IPS-20b (cell line): ENCODE data around the gene SMAD5.

ENCODE experiments used
- H3K27ac ChIP-seq: one replicate; pipeline ENCODE4 v1.5.1; 2013; ENCODE audit warnings: low read length
- H3K27me3 ChIP-seq: 2 replicates; pipeline ENCODE4 v1.6.1; 2013; ENCODE audit warnings: mild to moderate bottlenecking, low read length, inconsistent platforms; ENCODE audit not compliant: insufficient read depth
- H3K36me3 ChIP-seq: 2 replicates; pipeline ENCODE4 v1.6.1; 2013; ENCODE audit warnings: low read depth, mild to moderate bottlenecking, inconsistent platforms, low read length, moderate library complexity; ENCODE audit not compliant: insufficient read depth
- H3K4me1 ChIP-seq: 2 replicates; pipeline ENCODE4 v1.6.1; 2013; ENCODE audit warnings: mild to moderate bottlenecking, control low read depth, inconsistent platforms, low read length, moderate library complexity; ENCODE audit not compliant: insufficient read depth
- H3K4me3 ChIP-seq: 2 replicates; pipeline ENCODE4 v1.5.1; 2013; ENCODE audit warnings: mild to moderate bottlenecking, low read length, inconsistent platforms
- H3K9ac ChIP-seq: 2 replicates; pipeline ENCODE4 v1.6.1; 2013; ENCODE audit warnings: low read depth, mild to moderate bottlenecking, inconsistent platforms, low read length, moderate library complexity
- H3K9me3 ChIP-seq: 2 replicates; pipeline ENCODE4 v1.6.1; 2013; ENCODE audit warnings: mild to moderate bottlenecking, low read depth, low read length, inconsistent platforms; ENCODE audit not compliant: insufficient read depth

The SMAD5 gene

DNA sequence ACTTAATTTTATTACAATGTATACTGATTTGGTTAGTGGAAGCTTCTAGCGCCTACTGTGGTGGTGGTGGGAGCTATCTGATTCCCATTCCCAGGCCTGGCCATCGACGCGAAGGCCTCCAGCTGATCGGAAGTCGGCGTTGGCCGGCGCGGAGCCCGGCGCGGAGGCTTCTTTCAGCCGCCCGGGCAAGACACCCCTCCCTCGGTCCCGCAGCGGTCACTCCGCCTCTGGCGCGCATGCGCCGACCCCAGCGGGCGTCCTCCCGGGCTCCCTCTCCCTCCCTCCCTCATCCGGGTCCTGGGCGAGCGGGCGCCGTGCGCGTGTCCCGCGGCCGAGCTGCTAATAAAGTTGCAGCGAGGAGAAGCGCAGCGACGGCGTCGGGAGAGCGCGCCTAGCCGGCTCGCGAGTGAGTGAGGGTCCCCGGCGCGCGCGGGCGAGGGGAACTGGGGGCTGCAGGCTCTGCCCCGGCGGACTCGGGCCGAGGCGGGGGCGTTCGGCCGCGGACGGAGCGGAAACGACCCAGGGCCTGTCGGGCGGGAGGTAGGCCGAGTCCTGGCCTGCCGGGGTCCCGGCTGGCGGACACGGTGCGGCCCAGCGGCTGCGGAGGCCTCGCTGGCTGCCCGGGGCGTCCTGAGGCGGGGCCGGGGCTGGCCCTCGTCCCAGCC, at the start of gene SMAD5:
Gene SMAD5 (plus strand): TSS at position 289 of the 665 bp plus-strand sequence. CDS start 20,916 bp downstream, outside the sequence.
- no peak within 1 kb of the TSS for H3K27ac ChIP-seq
- peaks cover 11% of the 10 kb centered on the region for H3K4me1 ChIP-seq
- H3K36me3 ChIP-seq: no peaks in the 10 kb centered on the region
- H3K9me3 ChIP-seq: no peaks in the 10 kb centered on the region
- peak within 1 kb of the TSS; percentile 88 for H3K9ac ChIP-seq
- H3K27me3 ChIP-seq: peaks cover 10% of the 10 kb centered on the region; the same call in 1 of the 2 replicates
- H3K4me3 ChIP-seq: peak within 1 kb of the TSS; percentile 78

DNA sequence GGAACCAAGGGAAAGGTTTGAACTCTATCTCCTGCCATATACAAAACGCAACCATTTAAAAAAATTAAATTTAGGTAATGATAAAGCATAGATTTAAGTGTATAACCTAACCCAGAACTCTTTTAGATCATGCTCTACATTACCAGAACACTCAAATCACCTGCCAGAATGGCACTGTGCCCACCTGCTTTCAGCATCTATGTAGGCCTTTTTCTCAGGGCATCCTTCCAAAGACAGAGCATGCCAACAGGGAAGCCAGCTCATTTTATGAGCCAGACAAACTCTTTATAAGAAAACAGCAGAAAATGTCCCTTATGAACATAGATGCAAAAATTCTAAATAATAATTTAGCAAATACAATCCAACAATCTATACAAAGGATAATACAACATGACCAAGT, 47.9 kb upstream of the SMAD5 start:
- no peaks in the 10 kb centered on the region for H3K36me3 ChIP-seq
- H3K9me3 ChIP-seq: no peaks in the 10 kb centered on the region

DNA sequence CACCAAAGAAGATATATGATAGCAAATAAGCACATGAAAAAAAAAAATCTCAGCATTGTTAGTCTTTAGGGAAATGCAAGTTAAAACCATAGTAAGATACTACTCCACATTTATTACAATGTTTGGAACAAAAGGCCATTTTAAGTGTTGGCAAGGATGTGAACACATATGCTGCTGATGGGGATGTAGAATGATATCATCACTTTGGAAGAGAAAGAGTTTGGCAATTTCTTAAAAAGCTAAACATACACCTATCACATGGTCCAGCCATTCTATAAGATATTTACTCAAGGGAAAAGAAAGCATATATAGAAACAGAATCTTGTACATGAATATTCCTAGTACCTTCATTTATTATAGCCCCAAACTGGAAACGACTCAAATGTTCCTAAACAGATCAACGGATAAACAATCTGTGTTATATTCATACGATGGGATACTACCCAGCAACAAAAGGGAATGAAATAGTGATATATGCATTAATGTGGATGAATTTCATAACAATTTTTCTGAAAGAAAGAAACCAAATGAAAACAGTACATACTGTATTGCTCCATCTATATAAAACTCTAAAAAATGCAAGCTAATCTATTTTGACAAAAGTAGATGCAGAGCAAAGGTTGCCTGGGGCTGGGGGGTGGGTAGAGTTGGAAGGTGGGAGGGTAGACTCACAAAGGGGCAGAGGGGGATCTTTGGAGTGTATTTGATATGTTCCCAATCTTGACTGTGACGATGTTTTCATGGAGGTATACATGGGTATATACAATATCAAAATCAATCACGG, 45.7 kb upstream of the SMAD5 start:
- Histone ChIP-seq H3K36me3 (no peaks in the 10 kb centered on the region), H3K4me1 (no peaks in the 10 kb centered on the region), H3K4me3 (no peak overlapping the region), H3K27me3 (no peaks in the 10 kb centered on the region), H3K27ac (no peak overlapping the region), H3K9ac (no peak overlapping the region), H3K9me3 (no peaks in the 10 kb centered on the region)

More for the DNA sequence above, 47.9 kb upstream of the SMAD5 start:
- H3K4me3 ChIP-seq: no peak overlapping the region
- no peak overlapping the region for H3K9ac ChIP-seq
- H3K4me1 ChIP-seq: no peaks in the 10 kb centered on the region
- H3K27ac ChIP-seq: no peak overlapping the region
- H3K27me3 ChIP-seq: no peaks in the 10 kb centered on the region

DNA sequence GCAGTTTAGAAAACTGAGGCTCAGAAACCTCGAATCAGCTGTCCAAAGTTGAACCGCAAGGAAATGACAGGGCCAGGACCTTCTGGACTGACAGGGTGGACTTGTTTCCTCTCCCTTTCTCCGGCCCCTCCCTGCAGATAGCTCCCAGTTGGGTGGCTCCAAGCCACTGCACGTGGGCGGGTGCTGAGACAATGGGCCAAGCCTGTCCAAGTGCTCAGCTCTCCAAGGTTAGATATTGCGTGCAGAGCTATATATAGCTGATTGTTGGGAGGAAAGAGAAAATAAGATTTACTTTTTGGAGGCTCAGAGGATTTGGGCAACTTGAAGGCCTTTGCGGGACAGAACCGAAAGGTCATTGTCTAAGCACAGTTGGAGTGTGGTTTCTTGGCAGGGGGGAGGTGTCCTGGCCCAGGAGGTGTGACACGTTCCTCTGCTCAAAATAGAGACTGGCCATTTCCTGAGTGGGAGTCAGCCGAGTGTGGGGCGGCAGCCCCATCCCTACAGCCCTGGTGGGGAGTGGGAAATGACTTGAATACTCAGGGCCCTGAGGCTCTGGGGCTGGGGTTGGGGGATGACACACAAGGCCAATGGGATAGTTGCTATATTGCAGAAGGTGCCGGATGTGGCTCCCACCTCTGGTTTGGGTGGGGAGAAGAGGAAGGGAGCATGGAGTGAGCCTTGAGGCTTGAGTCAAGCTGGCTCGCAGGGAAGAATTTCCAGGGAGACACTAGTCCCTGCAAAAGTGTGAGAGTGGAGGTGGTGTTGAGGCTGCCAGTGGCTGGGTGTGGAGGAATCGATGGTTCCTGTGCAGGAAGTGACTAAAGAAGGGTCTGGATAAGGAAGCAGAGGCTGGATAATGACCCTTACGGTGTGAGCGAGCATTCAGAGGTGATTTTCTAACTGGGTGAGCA, 44.4 kb upstream of the SMAD5 start:
- H3K9me3 ChIP-seq: no peaks in the 10 kb centered on the region
- no peaks in the 10 kb centered on the region for H3K36me3 ChIP-seq
- H3K27ac ChIP-seq: no peak overlapping the region
- H3K27me3 ChIP-seq: no peaks in the 10 kb centered on the region
- H3K4me3 ChIP-seq: no peak overlapping the region
- no peak overlapping the region for H3K9ac ChIP-seq
- H3K4me1 ChIP-seq: no peaks in the 10 kb centered on the region

DNA sequence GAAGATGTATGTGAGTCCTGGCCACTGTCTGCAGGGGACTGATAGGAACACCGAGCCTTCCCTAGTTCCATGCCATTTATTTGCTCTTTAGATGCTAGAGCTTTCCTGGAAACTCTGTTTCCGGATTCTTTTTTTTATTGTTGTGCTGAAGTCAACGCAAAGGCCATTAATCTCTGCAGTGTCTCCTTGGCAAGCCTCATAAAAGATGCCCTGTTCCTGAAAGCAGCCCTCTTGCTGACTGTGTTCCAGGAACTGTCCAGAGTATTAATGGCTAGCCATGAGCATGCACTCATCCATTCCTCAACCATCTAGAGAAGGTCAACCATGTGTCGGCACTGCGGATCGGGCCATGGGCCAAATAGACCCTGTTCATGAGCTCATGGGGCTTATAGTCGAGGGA, 42.9 kb upstream of the SMAD5 start:
- H3K27me3 ChIP-seq: no peaks in the 10 kb centered on the region
- no peak overlapping the region for H3K27ac ChIP-seq
- no peak overlapping the region for H3K4me3 ChIP-seq
- no peaks in the 10 kb centered on the region for H3K9me3 ChIP-seq
- H3K36me3 ChIP-seq: no peaks in the 10 kb centered on the region
- no peak overlapping the region for H3K9ac ChIP-seq
- H3K4me1 ChIP-seq: no peaks in the 10 kb centered on the region

DNA sequence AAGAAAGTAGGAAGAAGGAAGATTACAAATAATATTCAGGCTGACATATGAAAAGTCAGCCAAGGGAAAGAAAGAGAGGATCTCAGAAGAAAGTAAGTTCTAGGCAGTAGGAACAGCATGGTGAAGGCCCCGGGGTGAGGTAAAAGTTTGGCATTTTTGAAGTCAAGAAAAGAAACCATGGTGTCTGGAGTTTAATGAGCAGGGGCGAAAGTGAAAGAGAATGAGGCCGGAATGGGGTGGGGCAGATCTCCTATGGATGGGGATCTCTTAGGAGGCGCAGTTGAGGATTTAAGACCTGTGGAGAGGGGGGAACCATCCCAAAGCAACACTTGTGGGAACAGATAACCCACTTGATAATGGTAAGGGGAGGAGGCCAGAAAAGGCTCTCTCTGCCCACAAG, 42.3 kb upstream of the SMAD5 start:
- H3K27me3 ChIP-seq: no peaks in the 10 kb centered on the region
- H3K9ac ChIP-seq: no peak overlapping the region
- H3K4me1 ChIP-seq: no peaks in the 10 kb centered on the region
- no peaks in the 10 kb centered on the region for H3K9me3 ChIP-seq
- no peak overlapping the region for H3K4me3 ChIP-seq
- H3K36me3 ChIP-seq: no peaks in the 10 kb centered on the region
- H3K27ac ChIP-seq: no peak overlapping the region

DNA sequence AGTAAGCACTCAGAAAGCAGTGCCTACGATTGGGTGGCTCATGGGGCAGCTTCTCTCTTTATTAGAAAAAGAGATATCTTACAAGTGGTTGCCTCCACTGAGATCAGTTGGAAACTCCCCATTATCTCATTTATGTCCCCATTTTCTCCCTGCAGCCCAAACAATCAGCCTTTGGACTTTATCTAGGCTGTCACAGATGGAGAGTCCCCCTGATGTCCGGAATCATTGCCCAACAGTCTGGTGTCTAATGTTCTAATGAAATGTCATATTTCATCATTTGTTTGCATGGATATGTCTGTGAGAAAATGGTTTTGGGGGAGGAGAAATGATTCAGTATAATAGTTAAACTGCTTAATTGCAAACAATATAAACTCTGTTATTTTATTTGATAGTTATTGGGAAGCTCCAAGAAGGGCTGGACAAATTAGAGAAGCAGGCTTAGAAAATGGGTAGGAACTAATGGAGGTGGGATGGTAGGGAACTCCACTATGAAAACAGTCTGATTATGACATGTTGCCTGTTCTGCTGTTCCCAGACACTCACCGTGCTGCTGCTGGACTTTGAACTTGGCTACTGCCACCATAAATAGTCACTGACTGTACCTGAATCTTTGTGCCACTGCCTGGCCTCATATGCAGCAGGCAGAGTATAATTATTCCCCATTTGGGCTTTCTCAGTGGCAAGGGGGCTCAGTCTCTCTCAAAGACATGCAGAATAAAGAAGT, 38.3 kb upstream of the SMAD5 start:
- Histone ChIP-seq H3K9me3 (no peaks in the 10 kb centered on the region), H3K36me3 (no peaks in the 10 kb centered on the region), H3K27ac (no peak overlapping the region), H3K4me1 (peaks cover 11% of the 10 kb centered on the region), H3K9ac (no peak overlapping the region), H3K4me3 (no peak overlapping the region), H3K27me3 (no peaks in the 10 kb centered on the region)

DNA sequence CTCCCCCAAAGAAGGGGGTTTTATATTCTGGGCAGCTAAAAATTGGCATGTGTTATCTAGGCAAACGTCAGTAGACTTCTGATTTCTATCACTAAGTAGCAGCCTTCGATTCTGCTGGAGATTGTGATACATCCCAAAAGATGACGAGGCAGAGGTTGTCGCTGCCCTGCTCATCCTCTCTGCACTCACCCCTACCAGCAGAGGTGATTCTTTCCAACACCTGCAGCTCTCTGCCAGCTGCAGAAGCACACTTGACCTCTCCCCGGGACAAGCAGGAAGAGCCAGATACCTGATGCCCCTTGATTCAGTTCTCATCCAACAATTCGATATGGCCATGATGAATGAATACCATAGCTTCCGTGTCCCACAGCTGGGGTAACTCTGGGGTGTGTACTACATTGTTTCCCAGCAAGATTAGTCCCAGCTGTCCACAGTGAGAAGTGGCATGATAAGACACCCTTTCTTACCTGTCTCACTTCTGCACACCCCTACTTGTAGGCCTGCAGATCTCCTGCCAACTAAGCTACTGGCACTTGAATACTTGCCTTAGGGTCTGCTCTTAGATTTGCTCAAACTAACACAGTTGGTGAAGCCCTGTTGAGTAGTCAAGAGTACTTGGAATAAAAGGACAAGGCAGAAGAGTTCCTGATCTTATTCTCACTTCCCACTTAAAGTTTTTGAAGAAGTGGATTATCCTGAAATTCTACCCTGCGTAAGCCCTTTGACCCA, 37.6 kb upstream of the SMAD5 start:
- Histone ChIP-seq H3K4me1 (peaks cover 11% of the 10 kb centered on the region), H3K9ac (no peak overlapping the region), H3K9me3 (no peaks in the 10 kb centered on the region), H3K4me3 (no peak overlapping the region), H3K36me3 (no peaks in the 10 kb centered on the region), H3K27me3 (no peaks in the 10 kb centered on the region), H3K27ac (no peak overlapping the region)

DNA sequence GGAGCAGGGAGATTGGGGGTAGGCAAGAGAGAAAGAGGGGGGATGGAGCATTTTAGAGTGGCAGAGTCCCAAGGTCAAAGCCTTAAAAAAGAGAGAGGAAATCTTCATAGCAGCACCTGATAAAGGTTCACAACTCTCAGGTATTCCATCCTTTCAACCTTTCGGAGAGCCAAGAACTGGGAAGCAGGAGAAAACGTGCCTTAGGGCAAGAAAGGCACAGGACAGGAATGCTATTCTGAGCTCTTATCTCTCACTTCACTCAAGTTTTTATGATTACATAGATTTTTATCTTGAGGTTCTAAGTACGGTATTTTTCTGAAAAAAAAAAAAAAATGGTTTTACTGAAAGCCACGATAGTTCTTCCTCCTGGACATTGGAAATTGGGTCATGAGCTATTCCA, 34.5 kb upstream of the SMAD5 start:
- Histone ChIP-seq H3K4me3 (peak overlapping the region; percentile 12; the same call in 1 of the 2 replicates), H3K27me3 (no peaks in the 10 kb centered on the region), H3K9me3 (no peaks in the 10 kb centered on the region), H3K4me1 (peaks cover 11% of the 10 kb centered on the region), H3K9ac (no peak overlapping the region), H3K36me3 (no peaks in the 10 kb centered on the region), H3K27ac (no peak overlapping the region)

DNA sequence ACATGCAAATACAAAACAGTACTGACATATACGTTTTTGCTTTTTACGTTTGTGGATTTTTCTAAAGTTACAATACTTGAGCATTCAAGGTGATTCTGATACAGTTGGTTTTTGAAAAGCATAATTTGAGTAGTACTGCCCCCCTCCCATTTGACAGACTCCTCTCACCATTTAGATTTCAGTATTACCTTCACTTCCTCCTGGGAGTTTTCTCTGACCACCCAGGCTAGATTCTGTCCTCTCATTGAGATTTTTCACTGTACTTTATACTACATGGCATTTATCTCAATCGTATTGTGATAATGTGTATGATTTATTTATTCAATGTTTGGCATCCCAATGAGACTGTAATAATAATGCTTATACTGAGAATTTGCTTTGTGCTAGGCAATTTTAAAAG, 32.8 kb upstream of the SMAD5 start:
- H3K36me3 ChIP-seq: no peaks in the 10 kb centered on the region
- no peak overlapping the region for H3K9ac ChIP-seq
- no peaks in the 10 kb centered on the region for H3K27me3 ChIP-seq
- no peaks in the 10 kb centered on the region for H3K9me3 ChIP-seq
- peaks cover 13% of the 10 kb centered on the region for H3K4me1 ChIP-seq
- no peak overlapping the region for H3K27ac ChIP-seq
- no peak overlapping the region for H3K4me3 ChIP-seq
